ENCODE data around the gene WIZ. TPM values are rescaled to one million over a fixed set of nuclear protein-coding genes. Genes with fewer than 3 reads are reported as not detected.

WIZ gene
- polyA plus RNA-seq, 1 experiment, result 5.8 TPM

GRCh38 chr19:15464394-15465385 is 14.9 kb upstream of the WIZ start, which contains the start of gene RASAL3:
TSS of gene RASAL3 (minus strand) at chr19:15464544. CDS start at chr19:15464358, 186 bp downstream.
- DNase-seq (ENCODE audit: low read depth, low spot score), result no peak
- CTCF ChIA-PET, result no interaction called here

GRCh38 chr19:15463861-15464371 is 14.2 kb upstream of the WIZ start:
- no peak for TF ChIP-seq CTCF (IDR thresholded peaks at IDR 0.05; ENCODE audit: low read depth, low read length)
- H3K4me3 ChIP-seq (ENCODE audit: low read depth, low read length), result no peak overlapping the region
- no peaks in the 10 kb centered on the region; the same call in 1 of the 2 replicates for H3K9me3 ChIP-seq (ENCODE audit: control insufficient read depth, insufficient read depth, low read length)
- no peak overlapping the region for H3K27ac ChIP-seq (ENCODE audit: low read depth, low read length)
- ChIA-PET POLR2A (no interaction called here), CTCF (no interaction called here)
- no peak for DNase-seq (ENCODE audit: low read depth, low spot score)
- H3K27me3 ChIP-seq (ENCODE audit: control insufficient read depth, insufficient read depth, low read length), result peaks cover 22% of the 10 kb centered on the region

More at GRCh38 chr19:15464394-15465385, 14.9 kb upstream of the WIZ start, which contains the start of gene RASAL3:
- peaks cover 22% of the 10 kb centered on the region for H3K27me3 ChIP-seq (ENCODE audit: control insufficient read depth, insufficient read depth, low read length)
- POLR2A ChIA-PET, result interaction anchor here (0.6 kb wide), 1 partner anchor 51 kb away, joined by 4 read pairs; no protein-coding TSS in a partner anchor
- TF ChIP-seq CTCF (IDR thresholded peaks at IDR 0.05; ENCODE audit: low read depth, low read length), result no peak
- no peak within 1 kb of the TSS for H3K27ac ChIP-seq (ENCODE audit: low read depth, low read length)
- no peak within 1 kb of the TSS for H3K4me3 ChIP-seq (ENCODE audit: low read depth, low read length)
- no peaks in the 10 kb centered on the region; the same call in 1 of the 2 replicates for H3K9me3 ChIP-seq (ENCODE audit: control insufficient read depth, insufficient read depth, low read length)

- H3K4me3 ChIP-seq (ENCODE audit: low read depth, low read length), result no peak overlapping the region
- peaks cover 35% of the 10 kb centered on the region for H3K27me3 ChIP-seq (ENCODE audit: control insufficient read depth, insufficient read depth, low read length)
- H3K9me3 ChIP-seq (ENCODE audit: control insufficient read depth, insufficient read depth, low read length), result peaks cover 2% of the 10 kb centered on the region; the same call in 1 of the 2 replicates
- no peak for TF ChIP-seq CTCF (IDR thresholded peaks at IDR 0.05; ENCODE audit: low read depth, low read length)
- CTCF ChIA-PET, result no interaction called here
- no peak overlapping the region for H3K27ac ChIP-seq (ENCODE audit: low read depth, low read length)
- no peak for DNase-seq (ENCODE audit: low read depth, low spot score)
- POLR2A ChIA-PET, result no interaction called here
Measured at GRCh38 chr19:15461694-15462093, 11.9 kb upstream of the WIZ start.

GRCh38 chr19:15457701-15458484 is 8.1 kb upstream of the WIZ start:
- CTCF ChIA-PET, result no interaction called here
- POLR2A ChIA-PET, result no interaction called here

More at GRCh38 chr19:15457701-15458484, 8.1 kb upstream of the WIZ start:
- peaks cover 42% of the 10 kb centered on the region for H3K27me3 ChIP-seq (ENCODE audit: control insufficient read depth, insufficient read depth, low read length)
- DNase-seq (ENCODE audit: low read depth, low spot score), result no peak
- TF ChIP-seq CTCF (IDR thresholded peaks at IDR 0.05; ENCODE audit: low read depth, low read length), result no peak
- H3K9me3 ChIP-seq (ENCODE audit: control insufficient read depth, insufficient read depth, low read length), result peaks cover 4% of the 10 kb centered on the region; the same call in 1 of the 2 replicates
- H3K27ac ChIP-seq (ENCODE audit: low read depth, low read length), result no peak overlapping the region
- no peak overlapping the region for H3K4me3 ChIP-seq (ENCODE audit: low read depth, low read length)

Data from AG04450 (cell line).